Umbilical cord (tissue), 2 donors: ENCODE results near the gene CEP128. TPM values are rescaled to one million over a fixed set of nuclear protein-coding genes. Genes with fewer than 3 reads are reported as not detected.
A peak's percentile ranks its signal among the peaks of the same experiment; 100 is the strongest.

Experiments
- DNase-seq: peaks from one replicate; pipeline ENCODE4 v3.0.0-alpha.2; 2015; ENCODE audit warnings: low spot score
- total RNA-seq: library from RNA; depleted of rRNA; stranded (reverse); fragments of >200 nt; gene quantifications from one replicate; pipeline ENCODE4 v1.2.3, GENCODE V29; 2014; ENCODE audit warnings: low replicate concordance; ENCODE audit not compliant: insufficient read depth

The CEP128 gene
- total RNA-seq, 1 donor from 2014 or later: 8.9 TPM

GRCh38 chr14:80678436-80678835 lies 263.1 kb downstream of the CEP128 start:
- no peak for DNase-seq

GRCh38 chr14:80669426-80669825 lies 272.1 kb downstream of the CEP128 start:
- DNase-seq: no peak

- DNase-seq: no peak
Measured at GRCh38 chr14:80664576-80664975, 277.0 kb downstream of the CEP128 start.

- no peak for DNase-seq
Measured at GRCh38 chr14:80663541-80663940, 278.0 kb downstream of the CEP128 start.

DNA sequence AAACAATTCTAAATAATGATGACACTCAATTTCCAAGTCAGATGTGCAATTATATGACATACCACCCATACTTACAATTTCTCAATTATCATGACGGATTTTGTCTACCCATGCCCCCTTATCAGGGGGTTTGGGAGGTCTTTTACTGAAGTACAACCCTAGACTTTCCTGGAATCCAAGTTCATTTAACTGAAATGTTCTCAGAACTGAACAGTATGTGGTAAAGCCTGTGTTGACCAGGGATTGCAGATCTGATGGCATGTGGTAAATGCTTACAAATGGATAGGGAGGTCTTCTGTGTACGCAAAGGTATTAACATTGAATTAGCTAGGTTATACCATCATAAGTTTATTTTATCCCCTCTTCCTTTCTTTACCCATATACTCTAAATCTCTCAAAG lies 281.8 kb downstream of the CEP128 start:
- DNase-seq: no peak

DNA sequence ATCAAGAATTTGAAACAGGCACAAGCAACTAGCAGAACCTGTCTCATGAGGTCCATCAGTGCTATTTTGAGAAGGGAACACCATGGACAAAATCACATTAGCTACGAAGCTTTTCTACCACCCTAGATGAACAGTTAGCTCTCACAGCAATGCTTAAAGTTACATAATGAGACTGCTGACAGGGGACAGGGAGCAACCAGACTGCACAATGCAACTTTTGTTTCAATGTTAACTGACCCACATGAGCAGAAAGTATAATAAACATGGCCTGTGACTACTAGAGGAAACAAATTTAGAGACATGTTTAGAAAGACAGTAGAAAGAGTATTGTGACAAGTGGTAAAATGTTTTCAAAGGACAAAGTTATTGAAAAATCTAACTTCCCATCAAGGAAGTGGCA lies 282.8 kb downstream of the CEP128 start:
- DNase-seq: no peak

DNA sequence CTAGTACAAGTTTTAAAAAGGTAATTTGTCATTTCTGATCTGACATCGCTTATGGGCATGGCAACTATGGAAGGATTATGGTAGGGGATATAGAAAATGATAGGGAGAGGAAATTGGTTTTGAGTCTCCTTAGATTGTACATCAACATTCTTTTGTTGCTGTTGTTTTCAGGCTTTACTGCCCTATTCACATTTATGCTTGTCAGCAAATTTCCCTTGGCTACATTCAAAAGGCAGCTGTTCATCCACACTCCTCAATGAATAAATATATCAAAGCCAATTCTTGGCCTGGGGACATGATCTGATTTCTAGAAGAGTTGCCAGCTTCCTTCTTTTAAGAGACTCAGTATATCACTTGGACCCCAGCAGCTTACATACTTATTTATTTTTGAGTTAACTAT lies 283.4 kb downstream of the CEP128 start:
- DNase-seq: no peak

GRCh38 chr14:80653956-80654355 lies 287.6 kb downstream of the CEP128 start:
- DNase-seq: no peak

GRCh38 chr14:80645667-80646413 lies 295.7 kb downstream of the CEP128 start:
- no peak for DNase-seq

DNA sequence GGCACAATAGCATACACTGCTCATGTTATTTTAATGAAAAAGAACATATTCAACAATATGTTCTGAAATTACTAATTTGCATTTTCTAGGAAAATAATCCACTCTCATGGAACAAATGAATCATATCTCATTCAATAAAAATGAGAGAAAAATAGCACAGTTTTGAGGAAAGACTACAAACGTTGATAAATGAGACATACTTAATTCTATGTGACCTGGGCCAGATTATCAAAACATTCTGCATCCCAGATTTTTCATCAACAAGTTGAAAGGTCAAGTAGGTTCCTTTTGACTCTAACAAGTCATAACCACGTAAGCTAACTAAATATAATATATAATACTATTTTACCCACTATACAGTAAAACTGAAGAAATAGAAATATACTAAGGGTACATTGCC lies 296.7 kb downstream of the CEP128 start:
- DNase-seq: no peak

DNA sequence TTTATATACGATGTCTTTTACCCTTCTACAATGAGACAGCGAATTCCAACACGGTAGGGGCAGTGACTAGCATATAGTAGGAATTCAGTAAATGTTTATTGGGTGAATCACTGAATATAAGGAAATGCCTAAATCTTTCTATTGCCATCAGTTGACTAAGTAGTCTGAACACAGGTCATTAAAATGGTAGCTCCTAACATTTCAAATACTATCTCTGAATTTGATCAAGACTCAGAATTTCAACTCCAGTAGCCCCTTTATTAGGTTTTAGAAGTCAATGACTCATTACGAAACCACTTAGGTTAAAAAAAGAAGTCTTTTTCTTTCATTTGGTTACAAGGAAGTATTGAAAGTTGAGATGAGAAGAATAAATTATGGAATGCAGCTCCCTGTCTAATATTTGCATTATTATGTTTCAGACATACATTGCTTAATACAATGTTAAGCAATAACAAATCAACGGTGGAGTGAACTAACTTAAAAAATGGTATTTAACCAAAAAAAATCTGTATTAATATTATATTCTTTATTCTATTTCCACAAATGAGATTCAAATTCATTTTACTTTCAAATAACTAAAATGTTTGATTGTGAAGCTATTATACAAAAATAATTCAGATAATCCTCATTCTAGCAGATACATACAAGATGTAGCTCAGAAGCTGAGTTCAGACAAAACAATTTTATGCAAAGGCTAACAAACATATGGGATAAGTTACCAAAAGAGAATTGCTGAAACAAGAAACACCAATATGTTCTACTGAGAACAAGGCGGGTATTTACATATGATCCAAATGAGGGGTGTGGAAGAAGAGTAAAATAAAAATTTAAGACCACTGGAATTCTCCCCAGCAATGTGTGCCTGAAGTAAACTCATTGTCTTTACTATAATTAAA lies 302.7 kb downstream of the CEP128 start:
- no peak for DNase-seq

DNA sequence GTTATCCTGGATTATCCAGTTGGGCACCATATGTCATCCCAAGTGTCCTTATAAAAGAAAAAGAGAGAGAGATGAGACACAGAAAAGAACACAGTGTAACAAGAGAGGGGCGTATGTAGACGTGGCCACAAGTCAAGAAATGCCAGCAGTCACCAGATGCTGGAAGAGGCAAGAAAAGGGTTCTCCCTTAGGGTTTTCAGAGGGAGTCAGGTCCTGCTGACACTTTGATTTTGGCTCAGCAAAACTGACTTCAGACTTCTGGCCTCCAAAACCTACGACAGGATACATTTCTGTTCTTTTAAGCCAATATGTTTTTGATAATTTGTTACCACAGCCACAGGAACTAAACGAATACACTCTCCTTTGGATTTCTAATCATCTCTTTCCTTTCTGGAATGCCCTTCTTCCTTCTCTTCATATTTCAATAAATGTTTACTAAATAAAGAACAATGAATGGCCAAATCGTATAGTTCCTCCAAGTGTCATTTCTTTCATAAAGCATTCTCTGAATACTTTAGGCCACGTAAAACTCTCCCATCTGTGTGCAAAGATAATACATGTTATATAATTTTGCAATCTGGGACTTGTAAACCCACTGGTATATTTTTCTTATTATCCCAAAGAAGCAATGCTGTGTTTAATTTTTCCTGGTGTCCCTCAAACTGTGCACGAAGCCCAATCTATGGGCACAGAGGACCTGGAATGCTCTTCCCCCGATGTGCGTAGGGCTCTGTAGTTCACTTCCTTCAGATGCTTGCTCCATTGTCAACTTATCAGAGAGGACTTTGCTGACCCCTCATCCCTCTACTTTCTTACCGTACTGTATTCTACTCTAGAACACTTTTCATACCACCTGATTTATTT lies 303.6 kb downstream of the CEP128 start:
- no peak for DNase-seq

- no peak for DNase-seq
Measured at GRCh38 chr14:80636071-80636470, 305.5 kb downstream of the CEP128 start.

DNA sequence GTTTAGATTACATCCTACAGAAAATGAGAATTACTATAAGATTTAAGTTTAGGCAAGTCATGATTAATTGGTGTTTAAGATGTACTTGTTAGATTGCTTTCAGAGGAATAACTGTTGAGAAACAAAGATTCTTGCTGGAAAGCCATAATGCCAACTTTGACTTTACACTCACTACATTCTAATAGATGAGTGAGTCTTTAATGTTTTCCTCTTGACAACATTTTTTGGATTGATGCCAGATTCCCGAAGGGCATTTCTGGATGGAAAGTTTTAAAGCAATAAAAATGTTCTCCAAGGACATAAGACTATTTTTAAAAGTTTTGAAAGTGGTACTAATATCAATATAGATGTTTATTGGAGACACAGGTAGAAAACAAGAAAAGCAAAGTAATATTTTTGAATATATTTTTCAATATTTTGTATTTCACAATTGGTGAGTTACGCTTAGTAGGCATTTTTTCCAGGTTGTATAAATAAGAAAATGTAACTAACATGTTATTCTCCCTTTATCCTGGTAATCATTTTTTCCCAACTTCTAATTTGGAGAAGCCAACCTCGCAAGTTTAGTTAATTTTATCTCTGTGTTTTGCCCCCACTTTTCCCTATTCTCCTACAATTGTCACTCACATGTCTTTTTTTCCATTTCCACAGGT lies 307.3 kb downstream of the CEP128 start:
- DNase-seq: peak; percentile 25

- DNase-seq: no peak
Measured at GRCh38 chr14:80629606-80630005, 311.9 kb downstream of the CEP128 start.

DNA sequence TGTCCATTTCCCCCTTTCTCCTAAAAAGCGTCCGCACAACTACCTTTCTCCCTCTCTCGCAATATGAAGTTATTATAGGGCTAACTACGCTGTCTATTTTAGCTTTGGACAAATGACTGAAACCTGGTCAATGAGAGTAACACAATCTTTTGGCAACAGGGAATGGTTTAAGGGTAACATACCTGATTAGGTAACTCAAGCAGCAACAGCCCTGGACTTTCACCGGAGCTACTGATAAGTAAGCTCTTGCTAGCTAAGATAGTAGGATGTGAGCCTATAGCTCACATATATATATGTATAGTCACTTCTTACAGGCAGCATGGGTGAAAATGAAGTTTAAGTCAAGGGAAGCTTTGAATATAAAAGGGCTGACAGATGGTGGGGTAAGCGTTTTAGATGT lies 313.0 kb downstream of the CEP128 start:
- DNase-seq: no peak

- peak; percentile 14 for DNase-seq
Measured at GRCh38 chr14:80627745-80628144, 313.8 kb downstream of the CEP128 start.

DNA sequence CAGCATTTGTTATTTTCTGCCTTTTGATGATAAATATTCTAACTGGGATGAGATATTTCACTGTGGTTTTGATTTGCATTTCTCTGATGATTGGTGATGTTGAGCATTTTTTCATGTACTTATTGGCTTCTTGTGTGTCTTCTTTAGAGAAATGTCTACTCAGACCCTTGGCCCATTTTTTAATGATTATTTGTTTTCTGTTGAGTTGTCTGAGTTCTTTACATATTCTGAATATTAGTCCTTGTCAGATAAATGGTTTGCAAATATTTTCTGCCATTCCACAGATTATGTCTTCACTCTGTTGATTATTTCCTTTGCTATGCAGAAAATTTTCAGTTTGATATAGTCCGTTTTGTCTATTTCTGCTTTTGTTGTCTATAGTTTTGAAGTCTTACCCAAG lies 317.0 kb downstream of the CEP128 start:
- DNase-seq: no peak

DNA sequence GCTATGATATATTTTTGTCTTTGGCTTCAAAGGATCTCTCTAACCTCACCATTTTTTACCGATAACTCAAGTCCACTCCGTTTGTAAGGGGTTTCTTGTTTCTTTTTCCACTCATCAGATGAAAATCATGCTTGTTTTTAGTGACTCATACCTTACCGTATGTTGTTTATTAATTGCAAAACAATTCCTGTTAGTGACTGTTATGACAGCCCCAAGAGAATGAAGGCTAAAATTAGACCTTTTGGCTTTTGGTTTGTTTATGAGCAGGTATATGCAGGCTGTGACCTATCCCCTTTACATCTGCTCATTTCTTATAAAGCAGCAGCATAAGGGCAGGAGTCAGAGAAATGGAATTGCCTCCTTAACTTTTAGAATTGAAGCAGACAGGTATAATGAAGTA lies 319.8 kb downstream of the CEP128 start:
- DNase-seq: no peak

- no peak for DNase-seq
Measured at GRCh38 chr14:80620434-80620833, 321.1 kb downstream of the CEP128 start.

DNA sequence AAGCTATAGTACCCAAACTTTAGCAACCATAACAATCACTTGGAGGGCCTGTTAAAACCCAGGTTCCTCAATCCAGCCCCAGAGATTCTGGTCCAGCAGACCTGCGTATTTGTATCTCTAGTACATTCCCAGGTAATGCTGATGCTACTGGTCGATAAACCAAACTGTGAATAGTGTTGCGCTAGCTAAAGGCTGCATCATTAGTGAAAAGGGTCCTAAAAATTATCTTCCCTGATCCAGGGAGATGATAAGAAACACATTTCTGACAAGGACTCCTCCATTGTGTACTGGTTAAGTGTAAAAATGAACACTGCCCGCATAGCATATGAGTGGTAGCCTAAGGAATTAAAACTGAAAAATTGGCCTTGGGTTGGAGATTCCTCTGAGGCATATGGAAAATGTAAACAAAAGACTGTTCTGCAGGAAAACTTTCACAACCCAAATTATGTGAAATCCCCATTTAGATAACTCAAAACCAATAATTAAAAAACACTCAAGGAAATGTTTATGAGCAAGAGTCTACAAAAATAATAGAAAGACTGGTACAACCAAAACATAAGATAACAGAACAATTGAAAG lies 322.7 kb downstream of the CEP128 start:
- DNase-seq: no peak
